Measurements from ENCODE around the gene CES4A.

- TF ChIP-seq CTCF (conservative IDR thresholded peaks at IDR 0.05 in 1 of 2, IDR thresholded peaks at IDR 0.05 in 1 of 2; ENCODE audit: extremely low read depth in 1 of 2, insufficient read depth in 1 of 2, low read depth in 1 of 2, low read length in 2 of 2) (no peak), EZH2 (IDR thresholded peaks at IDR 0.05; ENCODE audit: borderline replicate concordance, low read length) (no peak)
Measured at GRCh38 chr16:66958857-66959703, 29.3 kb upstream of the CES4A start.
